NCI-H2081 (cell line): ENCODE results near the gene EDDM13.
"Not testable (repeated sequence)": the region's sequence is repeated elsewhere in the genome, so short reads cannot be mapped to it uniquely, and the experiment has no call there.

Source experiments
- DNase-seq, 2 experiments: peaks; one replicate each; lab custom pipeline; 2025; lab: John Stamatoyannopoulos, UW

EDDM13 gene

DNA sequence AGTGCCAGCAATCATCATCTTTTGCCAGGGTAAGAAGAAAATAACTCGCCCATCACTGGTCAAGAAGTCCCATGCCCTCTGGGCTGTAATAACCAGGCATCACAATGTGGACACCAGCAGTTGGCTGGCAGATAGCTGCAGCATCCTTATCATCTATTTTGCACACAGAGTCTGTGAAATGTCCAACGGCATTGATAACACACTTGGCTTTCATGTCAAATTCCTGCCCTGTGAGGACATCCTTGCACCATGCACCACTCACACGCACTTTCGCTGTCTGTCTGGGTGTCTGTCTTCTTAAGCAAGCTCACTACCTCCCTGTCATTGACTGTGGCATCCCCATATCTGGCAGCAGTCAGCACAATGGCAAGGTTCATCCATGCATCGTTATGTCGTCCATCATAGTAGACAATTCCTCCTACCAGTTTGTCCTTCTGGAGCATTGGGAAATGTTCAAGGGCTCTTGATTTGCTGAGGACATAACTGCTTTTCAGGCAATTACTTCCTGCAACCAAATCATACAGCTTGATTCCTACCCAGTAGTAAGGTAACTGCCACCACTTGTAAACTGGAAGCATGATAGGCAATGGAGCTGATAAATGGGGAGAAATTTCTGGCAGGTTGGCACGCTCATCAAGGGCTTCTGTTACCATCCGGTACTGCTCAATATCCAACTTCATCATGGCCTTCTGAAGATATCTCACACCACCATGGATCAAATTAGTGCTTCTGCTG is 48.9 kb downstream of the EDDM13 start:
- no peak for DNase-seq

DNA sequence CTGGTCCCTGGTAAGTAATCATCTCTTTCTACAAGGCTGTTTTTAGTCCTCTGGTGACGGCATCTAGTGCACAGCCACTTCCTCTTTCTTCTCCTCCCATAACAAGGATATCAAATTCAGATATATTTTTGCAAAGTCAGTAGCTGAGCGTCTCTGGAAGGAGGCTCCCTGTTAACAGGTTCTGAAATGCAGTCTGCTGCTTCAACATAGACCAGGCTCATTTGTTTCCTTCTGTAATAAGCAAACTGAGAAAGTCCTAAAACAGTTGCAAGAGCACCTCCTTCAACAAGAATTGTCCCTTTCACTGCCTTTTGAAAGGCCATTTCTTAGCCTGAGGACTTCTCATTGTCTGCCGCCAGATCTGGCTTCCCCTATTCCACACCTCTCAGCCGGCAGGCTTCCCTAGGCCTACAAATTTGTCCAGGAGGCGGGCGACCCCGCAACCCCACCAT is 49.5 kb downstream of the EDDM13 start:
- no peak for DNase-seq

DNA sequence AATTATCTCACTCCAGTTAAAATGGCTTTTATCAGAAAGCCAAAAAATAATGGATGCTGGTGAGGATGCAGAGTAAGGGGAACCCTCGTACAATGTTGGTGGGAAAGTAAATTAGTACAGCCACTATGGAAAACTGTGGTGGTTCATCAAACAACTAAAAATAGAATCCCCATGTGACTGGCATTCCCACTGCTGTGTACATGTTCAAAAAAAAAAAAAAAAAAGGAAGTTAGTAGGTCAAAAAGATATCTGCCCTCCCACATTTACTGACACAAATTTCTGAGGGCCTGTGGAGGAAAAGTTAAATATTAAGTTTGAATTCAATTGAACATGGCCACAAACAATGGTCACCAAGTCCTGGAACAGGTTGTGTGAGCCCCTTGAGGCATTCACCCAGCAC is 51.9 kb downstream of the EDDM13 start:
- DNase-seq: no peak

DNA sequence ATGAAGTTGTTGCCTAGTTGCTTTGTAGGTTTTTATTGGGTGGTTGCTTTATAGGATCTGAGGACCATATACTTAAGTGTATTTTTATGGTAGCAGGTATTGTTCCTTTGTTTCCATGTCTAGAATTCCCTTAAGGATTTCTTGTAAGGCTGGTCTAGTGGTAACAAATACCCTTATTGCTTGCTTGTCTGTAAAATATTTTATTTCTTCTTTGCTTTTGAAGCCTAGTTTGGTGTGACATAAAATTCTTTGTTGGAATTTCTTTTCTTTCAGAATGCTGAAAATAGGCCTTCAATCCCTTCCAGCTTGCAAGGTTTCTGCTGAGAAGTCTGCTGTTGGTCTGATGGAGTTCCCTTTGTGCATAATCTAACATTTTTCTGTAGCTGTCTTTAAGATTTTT is 60.1 kb downstream of the EDDM13 start:
- DNase-seq: no peak

DNA sequence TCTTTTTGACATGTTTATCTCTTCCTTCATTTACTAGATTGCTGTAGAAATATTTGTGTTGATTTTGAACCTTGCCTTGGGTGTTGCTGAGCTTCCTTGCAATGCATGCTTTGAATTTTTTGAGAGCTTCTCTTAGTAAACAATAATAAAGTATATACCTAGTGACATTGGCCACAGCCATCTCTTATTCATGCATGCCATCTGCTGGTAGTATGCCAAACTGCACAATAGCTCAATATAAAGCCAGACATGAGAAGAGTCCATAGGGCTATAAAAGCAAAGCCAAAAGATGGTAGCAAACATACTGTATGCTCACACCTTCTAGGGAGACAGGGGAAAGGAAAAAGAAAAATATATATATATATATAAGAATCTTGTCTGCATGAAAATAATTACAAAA is 61.0 kb downstream of the EDDM13 start:
- peak; percentile 44 to 68 for DNase-seq

DNA sequence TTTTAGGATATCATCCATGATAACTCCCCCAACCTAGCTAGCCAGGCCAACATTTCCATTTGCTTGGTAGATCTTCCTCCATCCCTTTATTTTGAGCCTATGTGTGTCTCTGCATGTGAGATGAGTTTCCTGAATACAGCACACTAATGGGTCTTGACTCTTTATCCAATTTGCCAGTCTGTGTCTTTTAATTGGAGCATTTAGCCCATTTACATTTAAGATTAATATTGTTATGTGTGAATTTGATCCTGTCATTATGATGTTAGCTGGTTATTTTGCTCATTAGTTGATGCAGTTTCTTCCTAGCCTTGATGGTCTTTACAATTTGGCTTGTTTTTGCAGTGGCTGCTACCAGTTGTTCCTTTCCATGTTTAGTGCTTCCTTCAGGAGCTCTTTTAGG is 62.8 kb downstream of the EDDM13 start:
- not testable (repeated sequence) for DNase-seq

DNA sequence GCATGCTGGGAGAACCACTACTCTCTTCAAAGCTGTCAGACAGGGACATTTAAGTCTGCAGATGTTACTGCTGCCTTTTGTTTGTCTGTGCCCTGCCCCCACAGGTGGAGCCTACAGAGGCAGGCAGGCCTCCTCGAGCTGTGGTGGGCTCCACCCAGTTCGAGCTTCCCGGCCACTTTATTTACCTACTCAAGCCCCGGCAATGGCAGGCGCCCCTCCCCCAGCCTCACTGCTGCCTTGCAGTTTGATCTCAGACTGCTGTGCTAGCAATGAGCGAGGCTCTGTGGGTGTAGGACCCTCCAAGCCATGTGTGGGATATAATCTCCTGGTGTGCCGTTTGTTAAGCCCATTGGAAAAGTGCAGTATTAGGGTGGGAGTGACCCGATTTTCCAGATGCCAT is 64.5 kb downstream of the EDDM13 start:
- not testable (repeated sequence) for DNase-seq

DNA sequence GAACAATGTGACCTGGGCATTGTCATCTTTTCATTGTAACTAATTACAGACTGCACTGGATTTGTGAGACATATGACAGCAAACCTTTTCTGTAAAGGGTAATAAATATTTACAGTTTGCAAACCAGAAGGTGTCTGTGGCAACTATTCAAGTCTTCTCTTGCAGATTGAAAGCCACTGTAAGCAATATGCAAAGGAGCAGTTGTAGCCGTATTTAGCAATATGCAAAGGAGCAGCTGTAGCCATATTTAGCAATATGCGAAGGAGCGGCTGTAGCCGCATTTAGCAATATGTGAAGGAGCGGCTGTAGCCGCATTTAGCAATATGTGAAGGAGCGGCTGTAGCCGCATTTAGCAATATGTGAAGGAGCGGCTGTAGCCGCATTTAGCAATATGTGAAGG is 66.5 kb downstream of the EDDM13 start:
- DNase-seq: not testable (repeated sequence)

DNA sequence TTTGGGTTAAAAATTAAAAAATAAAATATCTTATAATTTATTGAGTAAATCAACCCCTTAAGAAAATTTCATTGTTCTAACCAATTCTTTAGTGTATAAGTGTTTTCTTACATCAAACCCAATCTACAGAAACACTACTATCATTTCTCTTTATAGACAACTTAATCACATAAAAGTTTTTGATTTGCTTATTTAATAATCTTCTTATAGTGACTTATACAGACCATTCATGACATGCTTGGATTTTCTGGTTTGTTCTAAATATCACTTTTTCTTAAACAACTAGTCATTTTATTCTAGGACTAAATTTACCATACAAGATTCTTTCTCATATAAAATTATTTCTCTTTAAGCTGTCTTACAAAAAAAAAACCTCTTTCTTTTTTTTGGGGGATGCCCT is 69.4 kb downstream of the EDDM13 start:
- DNase-seq: no peak

DNA sequence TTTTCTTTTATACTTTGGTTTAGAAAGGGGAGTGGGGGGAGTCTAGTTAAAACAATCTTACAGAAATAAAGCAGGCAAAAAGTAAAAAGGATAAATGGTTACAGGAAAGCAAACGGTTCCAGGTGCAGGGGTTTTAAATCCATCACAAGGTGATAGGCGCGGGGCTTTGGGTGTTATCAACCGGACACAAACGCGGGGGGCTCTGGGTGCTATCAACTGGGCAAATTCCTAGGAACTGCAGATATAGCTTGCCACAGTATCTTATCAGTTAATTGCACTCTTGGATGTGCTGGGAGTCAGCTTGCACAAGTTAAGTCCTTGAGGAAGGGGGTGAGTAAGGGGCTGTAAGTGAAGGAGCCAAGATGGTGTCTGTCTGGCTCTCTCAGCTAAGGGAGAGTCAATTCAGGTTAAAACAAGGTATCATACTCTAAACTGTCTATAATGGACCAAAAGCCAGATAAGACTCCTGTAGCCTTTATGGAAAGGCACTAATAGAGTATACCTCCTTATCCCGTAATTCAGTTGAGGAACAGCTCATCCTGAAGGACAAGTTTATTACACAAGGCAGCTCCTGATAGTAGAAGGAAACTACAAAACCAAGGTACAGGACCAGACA is 74.7 kb downstream of the EDDM13 start:
- DNase-seq: no peak

DNA sequence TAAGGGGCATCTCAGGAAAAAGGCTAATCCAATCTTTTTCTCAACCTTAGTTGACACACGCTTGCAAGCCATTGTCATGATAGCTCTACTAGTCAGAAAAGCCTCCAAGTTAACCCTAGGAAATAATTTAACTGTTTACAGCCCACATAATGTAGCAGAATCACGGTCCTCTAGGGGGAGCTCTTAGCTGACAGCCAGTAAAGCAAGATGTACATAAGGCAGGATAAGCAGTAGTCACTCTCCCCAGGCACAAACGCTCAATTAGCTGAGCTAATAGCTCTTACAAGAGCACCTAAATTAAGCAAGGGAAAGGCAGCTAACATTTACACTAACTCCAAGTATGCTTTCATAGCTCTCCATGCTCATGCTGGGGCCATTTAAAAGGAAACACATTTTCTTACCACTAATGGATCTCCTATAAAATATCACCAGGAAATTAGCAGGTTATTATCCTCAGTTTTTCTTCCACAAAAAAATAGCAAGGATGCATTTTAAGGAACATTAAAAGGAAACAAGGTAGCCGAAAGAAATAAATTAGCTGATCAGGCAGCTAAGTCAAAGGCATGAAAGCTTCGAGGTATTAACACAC is 75.8 kb downstream of the EDDM13 start:
- DNase-seq: peak in 1 of 2 experiments; percentile 8

DNA sequence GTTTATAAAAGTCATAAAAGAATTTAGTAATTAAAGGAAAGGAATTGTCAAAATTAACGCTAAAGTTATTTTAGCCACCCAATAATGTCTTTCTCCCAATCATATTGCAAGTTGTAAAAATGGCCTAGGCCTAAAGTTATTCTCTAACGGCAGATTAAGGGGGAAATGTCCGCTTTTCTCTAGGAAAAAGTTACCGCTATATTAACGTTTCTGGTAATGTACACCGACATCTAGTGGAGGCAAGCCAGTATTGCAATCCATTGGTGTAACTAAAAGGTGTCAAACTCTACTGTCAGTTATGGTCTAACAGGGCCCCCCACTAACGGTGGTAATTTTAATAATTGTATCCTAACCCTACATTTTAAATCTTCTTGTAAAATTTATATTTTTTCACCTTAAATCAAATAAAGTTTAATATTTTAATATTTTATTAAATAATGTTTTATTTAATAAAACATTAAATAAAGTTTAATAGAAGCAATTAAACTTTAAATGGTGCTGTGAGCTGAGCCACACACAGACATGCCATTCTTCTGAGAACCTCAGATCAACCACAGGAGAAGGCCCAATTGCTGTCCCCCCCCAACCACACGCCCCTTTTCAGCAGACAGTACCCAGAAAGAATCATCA is 78.0 kb downstream of the EDDM13 start:
- peak; percentile 53 to 64 for DNase-seq

DNA sequence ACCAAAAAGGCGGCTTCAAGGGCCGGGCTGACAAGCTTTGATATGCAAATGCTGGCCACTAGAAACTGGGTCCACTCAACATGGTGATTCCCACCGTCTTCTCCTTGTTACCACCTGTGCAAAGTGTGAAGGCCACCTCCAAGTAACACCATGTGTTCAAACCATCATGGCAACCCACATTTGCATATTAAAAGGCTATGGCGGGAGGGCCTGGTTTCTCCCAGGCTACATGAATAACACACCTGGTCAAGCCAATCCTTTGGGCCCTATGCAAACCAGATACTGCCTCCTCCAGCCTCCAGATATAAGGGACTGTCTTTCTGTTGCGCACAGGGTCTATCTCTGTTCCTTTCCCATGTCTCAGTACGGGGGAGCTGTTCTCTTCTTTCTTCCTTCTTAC is 78.7 kb downstream of the EDDM13 start:
- no peak for DNase-seq

DNA sequence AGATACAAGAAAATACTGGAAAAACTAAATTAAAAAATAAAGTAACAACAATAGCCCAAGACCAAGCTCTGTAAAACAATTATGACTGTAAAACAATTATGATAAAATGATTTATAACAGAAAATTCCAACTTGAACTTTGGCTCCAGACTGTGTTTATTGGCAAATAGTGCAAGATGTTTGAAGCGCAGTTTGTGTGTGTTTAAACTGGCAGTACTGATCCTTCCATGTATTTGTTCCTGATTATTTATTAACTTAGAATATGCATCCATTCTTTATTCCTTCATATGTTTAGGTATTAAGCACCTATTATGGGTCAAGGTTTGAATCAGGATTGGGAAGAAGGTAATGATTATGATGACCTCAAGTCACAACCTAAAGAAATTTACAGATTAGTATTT is 83.0 kb downstream of the EDDM13 start:
- DNase-seq: no peak

DNA sequence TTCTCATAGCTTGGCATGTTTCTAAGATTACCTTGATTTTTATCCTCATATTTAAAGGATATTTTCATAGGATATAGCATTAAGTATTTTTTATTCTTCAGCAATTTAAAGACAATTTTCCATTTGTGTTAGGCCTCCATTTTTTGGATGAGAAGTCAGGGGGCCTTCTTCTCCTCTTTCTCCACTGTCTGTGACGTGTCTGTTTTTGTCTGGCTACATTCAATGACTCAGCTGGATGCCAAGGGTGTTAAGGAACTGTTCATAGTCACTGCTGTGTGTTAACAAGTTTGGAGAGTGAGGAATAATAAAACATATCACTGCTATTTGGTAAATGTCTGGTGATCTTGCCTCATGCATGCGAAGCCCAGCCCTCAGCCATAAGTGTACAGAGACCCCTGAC is 84.4 kb downstream of the EDDM13 start:
- no peak for DNase-seq
